ENCODE results near the gene ATG14.

DNA sequence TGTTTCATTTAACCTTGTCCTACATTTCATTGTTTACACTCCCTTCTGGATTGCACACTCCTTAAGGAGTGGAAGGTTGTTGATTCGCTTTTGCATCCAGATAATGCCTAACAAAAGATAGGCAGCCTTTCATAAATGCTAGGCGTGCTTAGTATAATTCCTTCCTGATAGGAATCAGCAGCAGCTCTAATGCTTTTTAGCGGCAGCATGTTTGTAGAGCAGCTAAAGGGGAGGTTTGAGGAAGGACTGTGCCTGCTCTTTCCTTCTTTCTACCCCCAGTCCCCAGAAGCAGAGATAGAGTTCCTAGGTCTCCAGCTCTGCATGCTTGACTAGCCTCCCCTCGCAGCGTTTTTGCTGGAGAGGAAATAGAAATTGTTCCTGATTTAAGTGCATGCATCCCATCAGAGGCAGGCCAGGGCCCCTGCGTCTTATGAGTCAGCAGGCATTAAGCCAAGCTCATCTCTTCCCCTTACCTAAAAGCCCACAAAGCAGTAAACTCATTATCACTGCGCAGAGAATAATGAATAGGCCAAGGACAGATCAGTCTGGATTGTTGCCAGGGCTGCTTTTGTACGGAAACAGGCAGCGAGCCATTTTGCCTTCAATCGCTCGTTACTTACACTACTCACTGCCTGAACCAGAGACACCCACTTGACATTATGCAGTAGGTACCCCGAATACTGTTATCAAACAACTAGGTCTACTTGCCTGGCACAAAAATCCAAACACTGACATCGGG, 42.8 kb upstream of the ATG14 start:
- TF ChIP-seq CTCF (conservative IDR thresholded peaks at IDR 0.05; ENCODE audit: low read depth in 2 of 2) (no peak), JUNB (IDR thresholded peaks at IDR 0.05; ENCODE audit: unreplicated experiment) (no peak), EZH2phosphoT487 (IDR thresholded peaks at IDR 0.05; ENCODE audit: unreplicated experiment) (no peak), POLR2AphosphoS5 (IDR thresholded peaks at IDR 0.05; ENCODE audit: low read depth) (no peak), EZH2 (IDR thresholded peaks at IDR 0.05; ENCODE audit: low read depth, unreplicated experiment) (no peak), ZNF331 (CRISPR knock-in tag; IDR thresholded peaks at IDR 0.05; ENCODE audit: low read depth) (no peak)
- TF ChIP-seq, protein P1, sequence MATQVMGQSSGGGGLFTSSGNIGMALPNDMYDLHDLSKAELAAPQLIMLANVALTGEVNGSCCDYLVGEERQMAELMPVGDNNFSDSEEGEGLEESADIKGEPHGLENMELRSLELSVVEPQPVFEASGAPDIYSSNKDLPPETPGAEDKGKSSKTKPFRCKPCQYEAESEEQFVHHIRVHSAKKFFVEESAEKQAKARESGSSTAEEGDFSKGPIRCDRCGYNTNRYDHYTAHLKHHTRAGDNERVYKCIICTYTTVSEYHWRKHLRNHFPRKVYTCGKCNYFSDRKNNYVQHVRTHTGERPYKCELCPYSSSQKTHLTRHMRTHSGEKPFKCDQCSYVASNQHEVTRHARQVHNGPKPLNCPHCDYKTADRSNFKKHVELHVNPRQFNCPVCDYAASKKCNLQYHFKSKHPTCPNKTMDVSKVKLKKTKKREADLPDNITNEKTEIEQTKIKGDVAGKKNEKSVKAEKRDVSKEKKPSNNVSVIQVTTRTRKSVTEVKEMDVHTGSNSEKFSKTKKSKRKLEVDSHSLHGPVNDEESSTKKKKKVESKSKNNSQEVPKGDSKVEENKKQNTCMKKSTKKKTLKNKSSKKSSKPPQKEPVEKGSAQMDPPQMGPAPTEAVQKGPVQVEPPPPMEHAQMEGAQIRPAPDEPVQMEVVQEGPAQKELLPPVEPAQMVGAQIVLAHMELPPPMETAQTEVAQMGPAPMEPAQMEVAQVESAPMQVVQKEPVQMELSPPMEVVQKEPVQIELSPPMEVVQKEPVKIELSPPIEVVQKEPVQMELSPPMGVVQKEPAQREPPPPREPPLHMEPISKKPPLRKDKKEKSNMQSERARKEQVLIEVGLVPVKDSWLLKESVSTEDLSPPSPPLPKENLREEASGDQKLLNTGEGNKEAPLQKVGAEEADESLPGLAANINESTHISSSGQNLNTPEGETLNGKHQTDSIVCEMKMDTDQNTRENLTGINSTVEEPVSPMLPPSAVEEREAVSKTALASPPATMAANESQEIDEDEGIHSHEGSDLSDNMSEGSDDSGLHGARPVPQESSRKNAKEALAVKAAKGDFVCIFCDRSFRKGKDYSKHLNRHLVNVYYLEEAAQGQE (IDR thresholded peaks at IDR 0.05; ENCODE audit: unreplicated experiment) = no peak

Measured in GM23338 (cell line).